ENCODE data around the gene LTBP3. TPM values are rescaled to one million over a fixed set of nuclear protein-coding genes. Genes with fewer than 3 reads are reported as not detected.

LTBP3 gene
- total and polyA plus RNA-seq, 2 of the 13 experiments (the other 11 are each of a cell fraction or from before 2014, with no cell fraction given): 12.2 to 68.1 TPM

- no peak for TF ChIP-seq PBX2 (CRISPR knock-in tag; IDR thresholded peaks at IDR 0.05)
- peak; percentile 69; the same call in 1 of the 2 replicates for TF ChIP-seq CBX2 (IDR thresholded peaks at IDR 0.05; ENCODE audit: low read depth, low read length)
- no peak for TF ChIP-seq CBX2 (CRISPR knock-in tag; IDR thresholded peaks at IDR 0.05; ENCODE audit: low read depth)
- no peak for TF ChIP-seq ZNF234 (CRISPR knock-in tag; conservative IDR thresholded peaks at IDR 0.05)
- no peak for TF ChIP-seq BCLAF1 (IDR thresholded peaks at IDR 0.05)
- TF ChIP-seq ZFP1 (CRISPR knock-in tag; IDR thresholded peaks at IDR 0.05): no peak
- no peak for TF ChIP-seq NR2C2 (CRISPR knock-in tag; IDR thresholded peaks at IDR 0.05; ENCODE audit: borderline replicate concordance)
- TF ChIP-seq FOXA1 (IDR thresholded peaks at IDR 0.05): no peak
- peak; percentile 14; the same call in 1 of the 2 replicates for TF ChIP-seq FOXA1 (CRISPR knock-in tag; IDR thresholded peaks at IDR 0.05)
- TF ChIP-seq ZNF772 (CRISPR knock-in tag; IDR thresholded peaks at IDR 0.05): peak; percentile 32; the same call in 1 of the 2 replicates
- no peak for TF ChIP-seq TMF1 (CRISPR knock-in tag; IDR thresholded peaks at IDR 0.05; ENCODE audit: low read depth)
- TF ChIP-seq ZBTB20 (CRISPR knock-in tag; IDR thresholded peaks at IDR 0.05; ENCODE audit: borderline replicate concordance, low read depth): peak; percentile 74; the same call in 1 of the 2 replicates
- no peak for TF ChIP-seq MTA1 (CRISPR knock-in tag; IDR thresholded peaks at IDR 0.05; ENCODE audit: borderline replicate concordance)
- TF ChIP-seq PAXIP1 (CRISPR knock-in tag; conservative IDR thresholded peaks at IDR 0.05): no peak; the same call in 1 of the 2 replicates
- peak; percentile 98 for TF ChIP-seq DRAP1 (CRISPR knock-in tag; IDR thresholded peaks at IDR 0.05)
- TF ChIP-seq MED13 (CRISPR knock-in tag; IDR thresholded peaks at IDR 0.05): peak; percentile 83
- peak; percentile 27; the same call in 1 of the 2 replicates for TF ChIP-seq PRDM4 (CRISPR knock-in tag; IDR thresholded peaks at IDR 0.05; ENCODE audit: borderline replicate concordance)
- no peak for TF ChIP-seq ZIK1 (CRISPR knock-in tag; IDR thresholded peaks at IDR 0.05; ENCODE audit: borderline replicate concordance, low read depth)
- TF ChIP-seq ZBTB3 (CRISPR knock-in tag; IDR thresholded peaks at IDR 0.05; ENCODE audit: borderline replicate concordance, low read depth): no peak
Observed at GRCh38 chr11:65498977-65499712, 59.0 kb downstream of the LTBP3 start, which contains the start of gene MALAT1 (continued).
